GM12874 (cell line): ENCODE results near the gene GALNT1.

Experiments used
- CTCF ChIP-seq: IDR thresholded peaks from 2 replicates; pipeline ENCODE4 v1.5.1; 2011; ENCODE audit warnings: low read depth, mild to moderate bottlenecking, control low read depth, low read length, moderate library complexity; ENCODE audit not compliant: insufficient read depth

The GALNT1 gene

GRCh38 chr18:35707674-35708073, 126.1 kb downstream of the GALNT1 start:
- no peak for TF ChIP-seq CTCF

- no peak for TF ChIP-seq CTCF
Observed at GRCh38 chr18:35710581-35710980, 129.0 kb downstream of the GALNT1 start.

GRCh38 chr18:35711227-35711626, 129.7 kb downstream of the GALNT1 start:
- no peak for TF ChIP-seq CTCF

GRCh38 chr18:35713545-35713944, 132.0 kb downstream of the GALNT1 start:
- no peak for TF ChIP-seq CTCF

- no peak for TF ChIP-seq CTCF
Observed at GRCh38 chr18:35714539-35714938, 133.0 kb downstream of the GALNT1 start.

- TF ChIP-seq CTCF = no peak
Observed at GRCh38 chr18:35715139-35715538, 133.6 kb downstream of the GALNT1 start.

GRCh38 chr18:35716169-35716831, 134.8 kb downstream of the GALNT1 start:
- TF ChIP-seq CTCF = no peak

- TF ChIP-seq CTCF = no peak
Observed at GRCh38 chr18:35717182-35717581, 135.6 kb downstream of the GALNT1 start.
